Caco-2 (cell line): ENCODE measurements around the gene ANKMY1. TPM values are rescaled to one million over a fixed set of nuclear protein-coding genes. Genes with fewer than 3 reads are reported as not detected.

Experiments used
- BruUV-seq: library from RNA; stranded (reverse); fragments of 400-500 nt; replicated peaks from 2 replicates; lab custom pipeline; 2021; lab: Mats Ljungman, UMichigan
- CTCF ChIA-PET: fragments of 300-600 bp; sonication (Branson Sonifier 250); formaldehyde crosslinking; loops from one replicate; lab custom pipeline; 2022; ENCODE audit warnings: antibody characterized with exemption; lab: Charles Lee
- POLR2A ChIA-PET: fragments of 300-600 bp; sonication (Branson Sonifier 250); formaldehyde crosslinking; loops from one replicate; lab custom pipeline; 2022; ENCODE audit warnings: antibody characterized with exemption; lab: Charles Lee
- DNase-seq, 2 experiments: peaks; one replicate each; pipeline versions ENCODE4 v3.0.0 to v3.0.0-alpha.2; 2020 to 2022
- H3K27me3 ChIP-seq: replicated peaks from 2 replicates; pipeline ENCODE4 v1.6.0; 2011; ENCODE audit warnings: low read length; ENCODE audit not compliant: control insufficient read depth, insufficient read depth
- H3K36me3 ChIP-seq: 2 replicates; pipeline ENCODE4 v1.5.1; 2011; ENCODE audit warnings: low read length; ENCODE audit not compliant: control insufficient read depth, insufficient read depth
- H3K4me1 ChIP-seq: fragments of 250-450 bp; sonication (Bioruptor Pico); 2 replicates; pipeline ENCODE4 v1.5.1; 2020; ENCODE audit warnings: mild to moderate bottlenecking
- H3K4me3 ChIP-seq: 2 replicates; pipeline ENCODE4 v1.5.1; 2011; ENCODE audit warnings: low read depth, mild to moderate bottlenecking, control low read depth, low read length
- H3K9me3 ChIP-seq: fragments of 250-450 bp; sonication (Bioruptor Pico); 2 replicates; pipeline ENCODE4 v1.5.1; 2020; ENCODE audit warnings: mild to moderate bottlenecking, moderate library complexity
- H3K27ac Mint-ChIP-seq: one replicate; pipeline ENCODE4 v1.8.0; 2022; ENCODE audit warnings: mixed read lengths; ENCODE audit not compliant: unreplicated experiment
- H3K27me3 Mint-ChIP-seq: one replicate; pipeline ENCODE4 v1.8.0; 2022; ENCODE audit warnings: mixed read lengths; ENCODE audit not compliant: insufficient read depth, unreplicated experiment
- H3K36me3 Mint-ChIP-seq: one replicate; pipeline ENCODE4 v1.8.0; 2022; ENCODE audit warnings: mild to moderate bottlenecking, mixed read lengths; ENCODE audit not compliant: insufficient read depth, unreplicated experiment
- H3K4me1 Mint-ChIP-seq: one replicate; pipeline ENCODE4 v1.8.0; 2022; ENCODE audit warnings: low read depth, mixed read lengths; ENCODE audit not compliant: unreplicated experiment
- H3K4me3 Mint-ChIP-seq: one replicate; pipeline ENCODE4 v1.8.0; 2022; ENCODE audit warnings: mild to moderate bottlenecking, moderate library complexity, mixed read lengths; ENCODE audit not compliant: unreplicated experiment
- H3K9me3 Mint-ChIP-seq: one replicate; pipeline ENCODE4 v1.8.0; 2022; ENCODE audit warnings: mixed read lengths; ENCODE audit not compliant: unreplicated experiment
- CTCF ChIP-seq, 2 experiments: fragments of 200-600 bp in 1 of 2; IDR thresholded peaks; 1 replicate in 1 of 2; 2 replicates in 1 of 2; pipeline versions ENCODE4 v1.5.1 to v1.8.0; 2011 to 2022; ENCODE audit warnings: antibody characterized with exemption in 1 of 2, control low read depth in 1 of 2, inconsistent platforms in 1 of 2, low read depth in 1 of 2, low read length in 1 of 2, mild to moderate bottlenecking in 1 of 2, moderate library complexity in 1 of 2; ENCODE audit not compliant: insufficient read depth in 1 of 2, severe bottlenecking in 1 of 2, unreplicated experiment in 1 of 2
- intact Hi-C: fragments of 100-400 bp; cut with micrococcal nuclease; formaldehyde crosslinking; loops from one replicate; pipeline ENCODE4 v1.10.0; 2022; ENCODE audit not compliant: unreplicated experiment
- total RNA-seq: library from RNA; stranded (reverse); gene quantifications from 2 replicates; pipeline ENCODE4 v1.2.3, GENCODE V29; 2022

The ANKMY1 gene
- total RNA-seq, 1 experiment from 2014 or later: 12.2 TPM

GRCh38 chr2:240561325-240561971 lies 3.7 kb upstream of the ANKMY1 start:
- BruUV-seq: TSS peak; percentile 83
- TF ChIP-seq CTCF (IDR thresholded peaks at IDR 0.05; ENCODE audit: insufficient read depth in 1 of 2, low read depth in 1 of 2, low read length in 1 of 2, severe bottlenecking in 1 of 2, unreplicated experiment in 1 of 2): no peak
- no peak for DNase-seq
- ChIA-PET CTCF (interaction anchor here (1.0 kb wide), 1 partner anchor 47 kb away, joined by 3 read pairs; no protein-coding TSS in a partner anchor), POLR2A (interaction anchor here (1.5 kb wide), 1 partner anchor 25 kb away, joined by 5 read pairs; the partner anchor contains the start of gene CAPN10)
- Mint-ChIP-seq H3K36me3 (peaks cover 25% of the 10 kb centered on the region), H3K4me1 (peaks cover 23% of the 10 kb centered on the region), H3K4me3 (peak overlapping the region; percentile 78), H3K27me3 (no peaks in the 10 kb centered on the region), H3K9me3 (no peaks in the 10 kb centered on the region), H3K27ac (peak overlapping the region; percentile 74)
- no peaks in the 10 kb centered on the region for H3K27me3 ChIP-seq
- H3K36me3 ChIP-seq: no peaks in the 10 kb centered on the region
- peak overlapping the region; percentile 54 for H3K4me3 ChIP-seq
- no peaks in the 10 kb centered on the region for H3K9me3 ChIP-seq
- H3K4me1 ChIP-seq: peaks cover 20% of the 10 kb centered on the region
- intact Hi-C loops: no loop called here

- peaks cover 25% of the 10 kb centered on the region for H3K36me3 Mint-ChIP-seq
- peaks cover 15% of the 10 kb centered on the region for H3K4me1 ChIP-seq
- POLR2A ChIA-PET: interaction anchor here (0.6 to 1.5 kb wide), 2 partner anchors 26 to 107 kb away, joined by 3 to 5 read pairs; partner anchors contain the start of gene CAPN10
These were observed 2.9 kb upstream of the ANKMY1 start for GRCh38 chr2:240560480-240561324.

More at GRCh38 chr2:240560480-240561324, 2.9 kb upstream of the ANKMY1 start:
- intact Hi-C loops: no loop called here
- H3K27me3 Mint-ChIP-seq: no peaks in the 10 kb centered on the region
- peak overlapping the region; percentile 84 for H3K4me3 ChIP-seq
- no peaks in the 10 kb centered on the region for H3K27me3 ChIP-seq
- H3K27ac Mint-ChIP-seq: peak overlapping the region; percentile 74
- no TSS peak for BruUV-seq
- no peaks in the 10 kb centered on the region for H3K9me3 ChIP-seq
- H3K4me3 Mint-ChIP-seq: peak overlapping the region; percentile 78
- CTCF ChIA-PET: interaction anchor here (1.0 kb wide), 2 partner anchors 26 to 47 kb away, joined by 3 read pairs; partner anchors contain the start of gene CAPN10
- H3K36me3 ChIP-seq: no peaks in the 10 kb centered on the region
- DNase-seq: peak; percentile 97
- TF ChIP-seq CTCF (IDR thresholded peaks at IDR 0.05; ENCODE audit: insufficient read depth in 1 of 2, low read depth in 1 of 2, low read length in 1 of 2, severe bottlenecking in 1 of 2, unreplicated experiment in 1 of 2): peak in 1 of 2 experiments; percentile 25
- H3K9me3 Mint-ChIP-seq: no peaks in the 10 kb centered on the region
- H3K4me1 Mint-ChIP-seq: peaks cover 22% of the 10 kb centered on the region
